ENCODE results near the gene PTTG2.

- TF ChIP-seq PREB (CRISPR knock-in tag; IDR thresholded peaks at IDR 0.05; ENCODE audit: borderline replicate concordance) (no peak), MAX (CRISPR knock-in tag; IDR thresholded peaks at IDR 0.05) (no peak), NR3C1 (CRISPR knock-in tag; conservative IDR thresholded peaks at IDR 0.05; ENCODE audit: low read depth) (no peak), CTCF (IDR thresholded peaks at IDR 0.05) (no peak), SP1 (CRISPR knock-in tag; conservative IDR thresholded peaks at IDR 0.05) (no peak), FOXJ3 (CRISPR knock-in tag; IDR thresholded peaks at IDR 0.05; ENCODE audit: borderline replicate concordance) (no peak)
Measured at GRCh38 chr4:37985730-37986275, 25.6 kb downstream of the PTTG2 start.
